DMS153 treated with DMSO at 0.1 percent for 48 hours (cell line): ENCODE data around the gene SH3PXD2A.
A peak's percentile ranks its signal among the peaks of the same experiment; 100 is the strongest.

Experiments
- DNase-seq: peaks from one replicate; lab custom pipeline; 2025; ENCODE audit not compliant: unreplicated experiment; lab: John Stamatoyannopoulos, UW

SH3PXD2A gene

GRCh38 chr10:103835096-103836050 is 20.0 kb downstream of the SH3PXD2A start:
- DNase-seq: no peak

- DNase-seq: no peak
Observed at GRCh38 chr10:103834436-103835095, 20.8 kb downstream of the SH3PXD2A start.

- peak; percentile 88 for DNase-seq
Observed at GRCh38 chr10:103833731-103834365, 21.5 kb downstream of the SH3PXD2A start.

- DNase-seq: no peak
Observed at GRCh38 chr10:103832806-103833205, 22.6 kb downstream of the SH3PXD2A start.

GRCh38 chr10:103829838-103830465 is 25.4 kb downstream of the SH3PXD2A start:
- no peak for DNase-seq

GRCh38 chr10:103829278-103829677 is 26.1 kb downstream of the SH3PXD2A start:
- no peak for DNase-seq

- DNase-seq: no peak
Observed at GRCh38 chr10:103828587-103829197, 26.7 kb downstream of the SH3PXD2A start.

GRCh38 chr10:103828107-103828506 is 27.3 kb downstream of the SH3PXD2A start:
- DNase-seq: no peak

- DNase-seq: no peak
Observed at GRCh38 chr10:103826885-103827284, 28.5 kb downstream of the SH3PXD2A start.

GRCh38 chr10:103824281-103824680 is 31.1 kb downstream of the SH3PXD2A start:
- no peak for DNase-seq

GRCh38 chr10:103823706-103824272 is 31.6 kb downstream of the SH3PXD2A start:
- no peak for DNase-seq

- DNase-seq: no peak
Observed at GRCh38 chr10:103822800-103823199, 32.6 kb downstream of the SH3PXD2A start.

GRCh38 chr10:103822107-103822716 is 33.2 kb downstream of the SH3PXD2A start:
- DNase-seq: no peak

GRCh38 chr10:103820101-103821062 is 35.0 kb downstream of the SH3PXD2A start:
- DNase-seq: no peak

- no peak for DNase-seq
Observed at GRCh38 chr10:103819493-103819892, 35.9 kb downstream of the SH3PXD2A start.

- no peak for DNase-seq
Observed at GRCh38 chr10:103818765-103819374, 36.5 kb downstream of the SH3PXD2A start.

GRCh38 chr10:103818105-103818504 is 37.3 kb downstream of the SH3PXD2A start:
- no peak for DNase-seq

GRCh38 chr10:103816431-103816830 is 38.9 kb downstream of the SH3PXD2A start:
- no peak for DNase-seq
